Endothelial cell of umbilical vein (primary cell): ENCODE measurements around the gene VAV3. TPM values are rescaled to one million over a fixed set of nuclear protein-coding genes. Genes with fewer than 3 reads are reported as not detected.

Experiments used
- BruUV-seq: library from RNA; stranded (reverse); fragments of 400-500 nt; replicated peaks from 2 replicates; lab custom pipeline; 2021; lab: Mats Ljungman, UMichigan
- CTCF ChIA-PET: fragments of 300-600, 350-600 bp; sonication (Branson Sonifier 250); formaldehyde crosslinking; loops from one replicate; lab custom pipeline; 2021; ENCODE audit warnings: antibody characterized with exemption, inconsistent platforms; lab: Charles Lee
- POLR2A ChIA-PET: fragments of 300-600, 350-600 bp; sonication (Branson Sonifier 250); formaldehyde crosslinking; loops from one replicate; lab custom pipeline; 2021; ENCODE audit warnings: antibody characterized with exemption, inconsistent platforms; lab: Charles Lee
- DNase-seq: peaks from one replicate; pipeline ENCODE4 v3.0.0-alpha.2; 2011; ENCODE audit warnings: low read depth, low spot score
- FAIRE-seq: peaks from 2 replicates; lab custom pipeline; 2011; peaks lifted over from hg19 to GRCh38; lab: Jason Lieb, UNC
- H2AFZ ChIP-seq: 2 replicates; pipeline ENCODE4 v1.6.0; 2012; ENCODE audit warnings: low read depth, low read length, control low read depth, inconsistent platforms
- H3K27ac ChIP-seq: 2 replicates; pipeline ENCODE4 v1.5.1; 2011; ENCODE audit warnings: low read depth, mild to moderate bottlenecking, control low read depth, low read length, moderate library complexity; ENCODE audit not compliant: insufficient read depth
- H3K27me3 ChIP-seq, 2 experiments: 2 replicates each; pipeline versions ENCODE4 v1.6.0 to v1.6.1; 2011; ENCODE audit warnings: low read length in 2 of 2, mixed read lengths in 1 of 2; ENCODE audit not compliant: control insufficient read depth in 2 of 2, insufficient read depth in 2 of 2
- H3K36me3 ChIP-seq, 2 experiments: 2 replicates in 1 of 2; 3 replicates in 1 of 2; pipeline ENCODE4 v1.5.1; 2011; ENCODE audit warnings: low read length in 2 of 2, mild to moderate bottlenecking in 1 of 2, moderate library complexity in 1 of 2; ENCODE audit not compliant: control insufficient read depth in 2 of 2, insufficient read depth in 2 of 2; ENCODE audit errors: extremely low read depth in 1 of 2
- H3K4me1 ChIP-seq: 3 replicates; pipeline ENCODE4 v1.5.1; 2011; ENCODE audit warnings: mild to moderate bottlenecking, low read length; ENCODE audit not compliant: control insufficient read depth, insufficient read depth; ENCODE audit errors: extremely low read depth
- H3K4me2 ChIP-seq: 2 replicates; pipeline ENCODE4 v1.6.1; 2011; ENCODE audit warnings: low read length, control low read depth, mixed read lengths; ENCODE audit not compliant: insufficient read depth
- H3K4me3 ChIP-seq, 3 experiments: fragments of 200-600 bp in 1 of 3; sonication (generic), shearing (Covaris generic) in 1 of 3; replicated peaks in 1 of 3; 2 replicates each; pipeline ENCODE4 v1.5.1; 2011 to 2016; ENCODE audit warnings: control low read depth in 3 of 3, low read length in 3 of 3, mild to moderate bottlenecking in 2 of 3, inconsistent platforms in 1 of 3, low read depth in 1 of 3, moderate library complexity in 1 of 3; ENCODE audit not compliant: insufficient read depth in 1 of 3
- H3K79me2 ChIP-seq: 2 replicates; pipeline ENCODE4 v1.6.0; 2012; ENCODE audit warnings: low read length, inconsistent platforms; ENCODE audit not compliant: control insufficient read depth, insufficient read depth
- H3K9ac ChIP-seq: replicated peaks from 2 replicates; pipeline ENCODE3; 2011; ENCODE audit warnings: low read length, control low read depth; ENCODE audit not compliant: insufficient read depth; ENCODE audit errors: extremely low read depth
- H3K9me1 ChIP-seq: replicated peaks from 3 replicates; pipeline ENCODE4 v1.6.0; 2011; ENCODE audit warnings: mild to moderate bottlenecking, low read length; ENCODE audit not compliant: control insufficient read depth, insufficient read depth; ENCODE audit errors: extremely low read depth
- H3K9me3 ChIP-seq: replicated peaks from 2 replicates; pipeline ENCODE4 v1.5.1; 2012; ENCODE audit warnings: low read length, inconsistent platforms; ENCODE audit not compliant: control insufficient read depth, insufficient read depth
- H4K20me1 ChIP-seq: replicated peaks from 2 replicates; pipeline ENCODE3; 2011; ENCODE audit warnings: mild to moderate bottlenecking, low read length; ENCODE audit not compliant: control insufficient read depth, insufficient read depth; ENCODE audit errors: extremely low read depth
- EZH2 ChIP-seq: IDR thresholded peaks from 2 replicates; pipeline ENCODE4 v1.6.1; 2012; ENCODE audit warnings: borderline replicate concordance, low read depth, mild to moderate bottlenecking, moderate library complexity, low read length, inconsistent platforms; ENCODE audit not compliant: severe bottlenecking
- FOS ChIP-seq: IDR thresholded peaks from 2 replicates; pipeline ENCODE4 v1.6.1; 2011; ENCODE audit warnings: mild to moderate bottlenecking, low read length, moderate library complexity, borderline replicate concordance; ENCODE audit not compliant: insufficient read depth
- GATA2 ChIP-seq: IDR thresholded peaks from 2 replicates; pipeline ENCODE4 v1.7.0; 2011; ENCODE audit warnings: low read depth, mild to moderate bottlenecking, moderate library complexity, mixed read lengths, low read length; ENCODE audit not compliant: insufficient read length, insufficient read depth
- JUN ChIP-seq: IDR thresholded peaks from 2 replicates; pipeline ENCODE4 v1.6.1; 2011; ENCODE audit warnings: borderline replicate concordance, low read depth; ENCODE audit not compliant: insufficient read length, insufficient read depth
- MYC ChIP-seq: IDR thresholded peaks from one replicate; pipeline ENCODE4 v1.6.1; 2011; ENCODE audit warnings: mild to moderate bottlenecking, low read depth, low read length
- POLR2A ChIP-seq: IDR thresholded peaks from 2 replicates; pipeline ENCODE4 v1.6.1; 2012; ENCODE audit warnings: low read depth, mild to moderate bottlenecking, control low read depth, low read length
- POLR2AphosphoS5 ChIP-seq: IDR thresholded peaks from 2 replicates; pipeline ENCODE4 v1.6.1; 2012; ENCODE audit warnings: low read depth, mild to moderate bottlenecking, control low read depth, low read length, moderate library complexity; ENCODE audit not compliant: insufficient read depth
- dilution Hi-C: fragments of 300-500 bp; cut with MboI; formaldehyde crosslinking; loops from one replicate; pipeline ENCODE4 v1.15.0; 2019; ENCODE audit warnings: low sequenced_read_pairs; ENCODE audit not compliant: extremely low pct_ligation_motif_present
- intact Hi-C: fragments of 100-400 bp; cut with micrococcal nuclease; formaldehyde crosslinking; loops from one replicate; pipeline ENCODE4 v1.10.0; 2022
- polyA plus RNA-seq, 4 experiments: library from polyadenylated mRNA; depleted of rRNA in 3 of 4; stranded (reverse) in 3 of 4; unstranded in 1 of 4; fragments of >200 nt; gene quantifications; 2 replicates each; pipeline versions ENCODE4 v1.2.1 to v1.2.3, GENCODE V29; 2011 to 2012; ENCODE audit warnings: missing spikeins in 1 of 4
- total RNA-seq: library from RNA; stranded (reverse); gene quantifications from 2 replicates; pipeline ENCODE4 v1.2.3, GENCODE V29; 2021
- TF ChIP-seq, protein P1 (sequence below), 2 donors: IDR thresholded peaks; 1 replicate in 1 of 2; 2 replicates in 1 of 2; pipeline ENCODE4 v1.5.1; 2011; ENCODE audit warnings: low read length in 2 of 2, mild to moderate bottlenecking in 2 of 2, moderate library complexity in 2 of 2, control low read depth in 1 of 2, inconsistent platforms in 1 of 2, low read depth in 1 of 2; ENCODE audit not compliant: insufficient read depth in 1 of 2; ENCODE audit errors: extremely low read depth in 1 of 2
- TF ChIP-seq, protein P2 (sequence below): IDR thresholded peaks from 2 replicates; pipeline ENCODE4 v1.6.1; 2011; ENCODE audit not compliant: insufficient read depth, insufficient read length

The VAV3 gene
- total and polyA plus RNA-seq, 2 donors (not counting 3 experiments of a cell fraction or from before 2014, with no cell fraction given) = 0.18 to 1.5 TPM

DNA sequence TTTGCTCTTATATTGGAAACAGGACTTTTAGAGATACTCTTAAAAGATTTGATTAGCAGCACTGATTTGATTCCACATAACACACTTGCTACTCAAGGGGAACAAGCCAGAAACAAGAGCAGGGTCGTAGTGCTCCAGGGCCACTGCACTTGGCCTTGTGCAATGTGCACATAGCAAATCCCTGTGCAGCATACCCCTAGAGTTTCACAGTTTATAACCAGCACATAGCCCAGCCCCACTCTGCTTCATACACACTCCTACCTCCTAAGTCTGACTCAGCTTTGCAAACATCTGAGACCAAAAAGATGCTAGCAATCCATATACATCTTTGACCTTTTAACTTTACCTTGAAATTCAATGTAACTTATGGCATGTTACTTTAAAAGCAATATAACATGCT lies 157.6 kb downstream of the VAV3 start:
- Histone ChIP-seq H3K4me1 (no peaks in the 10 kb centered on the region), H2AFZ (no peak overlapping the region), H3K9me3 (no peaks in the 10 kb centered on the region), H3K36me3 (no peaks in the 10 kb centered on the region), H3K9ac (no peak overlapping the region), H3K79me2 (no peaks in the 10 kb centered on the region), H3K27ac (no peak overlapping the region), H4K20me1 (no peaks in the 10 kb centered on the region), H3K4me3 (no peak overlapping the region), H3K27me3 (peaks cover 0 to 12% of the 10 kb centered on the region in 2 experiments), H3K9me1 (no peaks in the 10 kb centered on the region), H3K4me2 (no peak overlapping the region)
- dilution Hi-C loops (no loop called here), intact Hi-C loops (no loop called here)
- ChIA-PET CTCF (no interaction called here), POLR2A (no interaction called here)
- DNase-seq (no peak), FAIRE-seq (no peak)
- no peak for TF ChIP-seq FOS
- TF ChIP-seq, protein P1, sequence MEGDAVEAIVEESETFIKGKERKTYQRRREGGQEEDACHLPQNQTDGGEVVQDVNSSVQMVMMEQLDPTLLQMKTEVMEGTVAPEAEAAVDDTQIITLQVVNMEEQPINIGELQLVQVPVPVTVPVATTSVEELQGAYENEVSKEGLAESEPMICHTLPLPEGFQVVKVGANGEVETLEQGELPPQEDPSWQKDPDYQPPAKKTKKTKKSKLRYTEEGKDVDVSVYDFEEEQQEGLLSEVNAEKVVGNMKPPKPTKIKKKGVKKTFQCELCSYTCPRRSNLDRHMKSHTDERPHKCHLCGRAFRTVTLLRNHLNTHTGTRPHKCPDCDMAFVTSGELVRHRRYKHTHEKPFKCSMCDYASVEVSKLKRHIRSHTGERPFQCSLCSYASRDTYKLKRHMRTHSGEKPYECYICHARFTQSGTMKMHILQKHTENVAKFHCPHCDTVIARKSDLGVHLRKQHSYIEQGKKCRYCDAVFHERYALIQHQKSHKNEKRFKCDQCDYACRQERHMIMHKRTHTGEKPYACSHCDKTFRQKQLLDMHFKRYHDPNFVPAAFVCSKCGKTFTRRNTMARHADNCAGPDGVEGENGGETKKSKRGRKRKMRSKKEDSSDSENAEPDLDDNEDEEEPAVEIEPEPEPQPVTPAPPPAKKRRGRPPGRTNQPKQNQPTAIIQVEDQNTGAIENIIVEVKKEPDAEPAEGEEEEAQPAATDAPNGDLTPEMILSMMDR (IDR thresholded peaks at IDR 0.05; ENCODE audit: extremely low read depth in 1 of 2, insufficient read depth in 1 of 2, low read depth in 1 of 2, low read length in 2 of 2) = no peak
- no peak for TF ChIP-seq JUN
- TF ChIP-seq EZH2 = no peak
- TF ChIP-seq POLR2A = no peak
- TF ChIP-seq, protein P2, sequence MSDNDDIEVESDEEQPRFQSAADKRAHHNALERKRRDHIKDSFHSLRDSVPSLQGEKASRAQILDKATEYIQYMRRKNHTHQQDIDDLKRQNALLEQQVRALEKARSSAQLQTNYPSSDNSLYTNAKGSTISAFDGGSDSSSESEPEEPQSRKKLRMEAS = no peak
- TF ChIP-seq POLR2AphosphoS5 = no peak
- TF ChIP-seq GATA2 = no peak
- no peak for TF ChIP-seq MYC
- BruUV-seq = no TSS peak
